Right cardiac atrium (tissue), 5 donors: ENCODE measurements around the gene OTOG. TPM values are rescaled to one million over a fixed set of nuclear protein-coding genes. Genes with fewer than 3 reads are reported as not detected.

Experiments used
- ATAC-seq, 2 donors: fragments of 200-7000 bp; cut with Tn5 transposase; one replicate each; pipeline versions ENCODE4 v1.8.0 to v1.9.1; 2020; ENCODE audit warnings: moderate library complexity in 2 of 2, mild to moderate bottlenecking in 1 of 2
- DNase-seq, 3 donors: peaks; one replicate each; pipeline ENCODE4 v3.0.0-alpha.2; 2020
- H3K27ac ChIP-seq: one replicate; pipeline ENCODE4 v1.5.1; 2013; ENCODE audit warnings: mild to moderate bottlenecking, low read length, control low read depth, moderate library complexity
- H3K27me3 ChIP-seq: one replicate; pipeline ENCODE4 v1.6.1; 2013; ENCODE audit not compliant: control insufficient read depth, insufficient read depth
- H3K4me1 ChIP-seq: one replicate; pipeline ENCODE4 v1.6.1; 2013; ENCODE audit warnings: low read length; ENCODE audit not compliant: control insufficient read depth, insufficient read depth
- H3K4me3 ChIP-seq: one replicate; pipeline ENCODE4 v1.5.1; 2013; ENCODE audit warnings: low read length, control low read depth
- H3K9me3 ChIP-seq: one replicate; pipeline ENCODE4 v1.6.1; 2013; ENCODE audit warnings: low read length; ENCODE audit not compliant: control insufficient read depth
- WGBS: extraction: QIAGEN DNeasy Blood & Tissue Kit; methylation state at CpG from one replicate; pipeline ENCODE4 v1.1.7; 2013; 5-methylcytosine and 5-hydroxymethylcytosine counted together
- intact Hi-C, 4 donors: fragments of 100-400 bp; cut with DNase I; formaldehyde crosslinking; loops; one replicate each; pipeline versions ENCODE4 v1.11.0 to v1.14.0; 2022 to 2023
- long read RNA-seq, 4 donors: library from polyadenylated mRNA; unstranded; transcript quantifications; one replicate each; pipeline ENCODE4 v2.0.0, GENCODE V29; 2020 to 2021
- polyA plus RNA-seq: library from polyadenylated mRNA; stranded (reverse); fragments of 200-250 nt; gene quantifications from one replicate; pipeline ENCODE4 v1.2.3, GENCODE V29; 2013
- total RNA-seq, 4 donors: library from RNA; stranded (reverse); fragmentation: NEBNext Ultra II Directional; extraction: Animal tissue kit (Norgen Biotek cat#: 25700); gene quantifications; one replicate each; pipeline ENCODE4 v1.2.1, GENCODE V29; 2021
- donor health status: healthy with polysubstance abuse.
- donor health status: DM: no; HTN: yes; CAD: no.
- donor health status: DM: no; HTN: no; CAD: no.
- donor health status: DM: no; HTN: yes; CAD: no; lungs with severe emphysema.
- donor health status: DM: yes; HTN: yes; CAD: no.

Gene OTOG, protein sequence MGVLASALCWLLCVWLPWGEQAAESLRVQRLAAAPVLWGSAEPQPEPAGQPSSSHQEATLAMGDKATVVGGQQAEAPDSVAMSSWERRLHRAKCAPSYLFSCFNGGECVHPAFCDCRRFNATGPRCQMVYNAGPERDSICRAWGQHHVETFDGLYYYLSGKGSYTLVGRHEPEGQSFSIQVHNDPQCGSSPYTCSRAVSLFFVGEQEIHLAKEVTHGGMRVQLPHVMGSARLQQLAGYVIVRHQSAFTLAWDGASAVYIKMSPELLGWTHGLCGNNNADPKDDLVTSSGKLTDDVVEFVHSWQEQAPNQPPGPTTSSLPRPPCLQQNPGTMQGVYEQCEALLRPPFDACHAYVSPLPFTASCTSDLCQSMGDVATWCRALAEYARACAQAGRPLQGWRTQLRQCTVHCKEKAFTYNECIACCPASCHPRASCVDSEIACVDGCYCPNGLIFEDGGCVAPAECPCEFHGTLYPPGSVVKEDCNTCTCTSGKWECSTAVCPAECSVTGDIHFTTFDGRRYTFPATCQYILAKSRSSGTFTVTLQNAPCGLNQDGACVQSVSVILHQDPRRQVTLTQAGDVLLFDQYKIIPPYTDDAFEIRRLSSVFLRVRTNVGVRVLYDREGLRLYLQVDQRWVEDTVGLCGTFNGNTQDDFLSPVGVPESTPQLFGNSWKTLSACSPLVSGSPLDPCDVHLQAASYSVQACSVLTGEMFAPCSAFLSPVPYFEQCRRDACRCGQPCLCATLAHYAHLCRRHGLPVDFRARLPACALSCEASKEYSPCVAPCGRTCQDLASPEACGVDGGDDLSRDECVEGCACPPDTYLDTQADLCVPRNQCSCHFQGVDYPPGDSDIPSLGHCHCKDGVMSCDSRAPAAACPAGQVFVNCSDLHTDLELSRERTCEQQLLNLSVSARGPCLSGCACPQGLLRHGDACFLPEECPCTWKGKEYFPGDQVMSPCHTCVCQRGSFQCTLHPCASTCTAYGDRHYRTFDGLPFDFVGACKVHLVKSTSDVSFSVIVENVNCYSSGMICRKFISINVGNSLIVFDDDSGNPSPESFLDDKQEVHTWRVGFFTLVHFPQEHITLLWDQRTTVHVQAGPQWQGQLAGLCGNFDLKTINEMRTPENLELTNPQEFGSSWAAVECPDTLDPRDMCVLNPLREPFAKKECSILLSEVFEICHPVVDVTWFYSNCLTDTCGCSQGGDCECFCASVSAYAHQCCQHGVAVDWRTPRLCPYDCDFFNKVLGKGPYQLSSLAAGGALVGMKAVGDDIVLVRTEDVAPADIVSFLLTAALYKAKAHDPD (N-terminal part only)
- total RNA-seq (not detected), polyA plus RNA-seq (not detected)
- long read RNA-seq, donor 1 = 0 reads
- long read RNA-seq, donor 2 = 0 reads
- long read RNA-seq, donor 3 = 0 reads
- long read RNA-seq, donor 4 = 0 reads

DNA sequence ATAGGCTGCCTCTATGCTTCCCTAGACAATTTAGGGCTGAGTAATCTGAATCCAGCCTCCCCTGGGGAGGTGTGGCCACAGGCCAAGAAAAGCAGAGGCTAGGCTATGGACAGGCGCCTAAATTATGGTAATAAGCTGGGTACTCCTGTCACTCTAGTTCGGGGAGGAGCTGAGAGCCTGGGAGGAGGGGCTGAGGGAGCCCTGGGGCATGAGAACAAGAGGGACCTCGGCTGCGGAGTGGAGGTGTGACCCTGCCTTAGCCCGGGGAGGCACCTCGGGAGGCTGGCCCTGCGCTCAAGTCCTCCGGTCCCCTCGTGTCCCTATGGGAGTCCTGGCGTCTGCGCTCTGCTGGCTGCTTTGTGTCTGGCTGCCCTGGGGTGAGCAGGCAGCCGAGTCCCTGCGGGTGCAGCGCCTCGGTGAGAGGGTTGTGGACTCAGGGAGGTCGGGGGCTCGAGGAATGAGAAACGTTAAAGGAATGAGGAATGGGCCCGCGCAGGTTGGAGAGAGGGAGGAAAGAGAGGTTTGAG lies at the start of gene OTOG:
OTOG (plus strand) TSS at position 209 of the 527 bp plus-strand sequence; CDS start at position 323, 114 bp downstream.
- H3K27me3 ChIP-seq = no peaks in the 10 kb centered on the region
- ATAC-seq (no peak), DNase-seq (no peak)
- 12% methylated on average over 20 of the region's 20 CpGs for WGBS
- H3K9me3 ChIP-seq = no peaks in the 10 kb centered on the region
- H3K4me1 ChIP-seq = no peaks in the 10 kb centered on the region
- intact Hi-C loops = no loop called here
- H3K4me3 ChIP-seq = no peak within 1 kb of the TSS
- H3K27ac ChIP-seq = no peak within 1 kb of the TSS

DNA sequence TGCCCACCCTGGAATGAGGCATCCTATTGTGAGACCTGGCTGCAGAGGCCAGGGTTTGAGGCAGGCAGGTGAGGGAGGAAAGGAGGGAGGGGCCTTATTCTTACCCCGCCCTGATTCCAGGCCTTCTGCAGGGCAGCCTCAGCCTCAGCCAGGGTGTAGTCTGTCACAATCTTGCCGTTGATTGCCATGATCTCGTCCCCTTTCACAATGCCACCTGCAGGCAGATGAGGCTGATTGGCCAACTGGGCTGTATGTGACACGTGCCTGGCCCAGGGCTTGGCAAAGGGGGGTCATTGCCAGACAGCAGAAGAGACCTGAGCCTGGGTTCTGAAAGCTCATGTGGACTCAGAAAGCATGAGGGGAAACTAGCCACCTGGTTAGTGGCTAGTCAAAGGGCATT lies 49.0 kb upstream of the OTOG start:
- Histone ChIP-seq H3K9me3 (no peaks in the 10 kb centered on the region), H3K4me1 (no peaks in the 10 kb centered on the region), H3K4me3 (no peak overlapping the region), H3K27ac (no peak overlapping the region), H3K27me3 (no peaks in the 10 kb centered on the region)
- ATAC-seq (no peak), DNase-seq (no peak)
- 54% methylated on average over 4 of the region's 4 CpGs for WGBS
- intact Hi-C loops = no loop called here

DNA sequence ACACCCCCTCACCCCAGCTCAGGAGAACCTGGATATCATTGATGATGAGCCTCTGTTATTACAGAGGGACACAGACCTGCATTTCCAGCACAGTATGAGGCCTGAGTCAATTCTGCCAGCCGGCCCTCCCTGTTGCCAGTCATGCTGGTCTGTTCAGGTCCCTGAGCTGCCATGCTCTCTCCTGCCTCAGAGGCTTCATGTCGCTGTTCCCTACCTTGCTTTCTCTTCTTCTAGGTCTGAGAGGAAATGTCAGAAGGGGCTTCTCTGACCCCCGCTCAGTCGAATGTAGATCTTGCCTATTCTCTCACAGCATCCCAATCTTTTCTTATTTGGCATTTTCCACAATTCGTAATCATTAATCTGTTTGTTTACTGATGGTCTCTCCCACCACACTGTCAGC lies 48.6 kb upstream of the OTOG start:
- Histone ChIP-seq H3K4me1 (no peaks in the 10 kb centered on the region), H3K4me3 (no peak overlapping the region), H3K27ac (no peak overlapping the region), H3K9me3 (no peaks in the 10 kb centered on the region), H3K27me3 (no peaks in the 10 kb centered on the region)
- no peak for ATAC-seq
- 78% methylated on average over 5 of the region's 5 CpGs for WGBS
- DNase-seq = no peak
- intact Hi-C loops = no loop called here

DNA sequence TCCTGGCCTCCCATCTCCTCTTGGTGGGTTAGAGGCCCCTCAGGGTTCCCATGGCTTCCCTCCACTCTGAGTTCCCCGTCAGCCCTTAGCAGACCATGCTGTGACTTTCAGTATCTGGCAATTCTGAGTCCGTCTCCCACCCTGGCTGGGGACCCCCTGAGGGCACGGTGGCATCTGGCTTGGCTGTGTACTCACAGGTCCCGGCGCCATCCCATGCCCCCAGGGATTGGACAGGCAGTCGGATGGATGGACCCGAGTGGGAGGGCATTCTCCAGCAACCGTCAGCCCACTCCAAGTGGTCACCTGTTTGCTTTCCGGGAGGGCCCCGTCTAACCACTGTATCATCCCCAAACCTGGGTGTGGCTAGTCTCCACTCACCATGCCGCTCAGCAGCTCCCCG lies 46.4 kb upstream of the OTOG start:
- H3K27me3 ChIP-seq = no peaks in the 10 kb centered on the region
- H3K4me3 ChIP-seq = no peak overlapping the region
- H3K4me1 ChIP-seq = no peaks in the 10 kb centered on the region
- peak in 1 of 3 donors; percentile 58 for DNase-seq
- no peak for ATAC-seq
- H3K9me3 ChIP-seq = no peaks in the 10 kb centered on the region
- H3K27ac ChIP-seq = no peak overlapping the region
- intact Hi-C loops = loop anchor here in 3 of 4 donors (5.0 to 10.0 kb wide), 3 partner anchors 113 to 276 kb away; partner anchors contain the start of gene KCNJ11 (in 1 of the 3)
- 94% methylated on average over 12 of the region's 12 CpGs for WGBS

DNA sequence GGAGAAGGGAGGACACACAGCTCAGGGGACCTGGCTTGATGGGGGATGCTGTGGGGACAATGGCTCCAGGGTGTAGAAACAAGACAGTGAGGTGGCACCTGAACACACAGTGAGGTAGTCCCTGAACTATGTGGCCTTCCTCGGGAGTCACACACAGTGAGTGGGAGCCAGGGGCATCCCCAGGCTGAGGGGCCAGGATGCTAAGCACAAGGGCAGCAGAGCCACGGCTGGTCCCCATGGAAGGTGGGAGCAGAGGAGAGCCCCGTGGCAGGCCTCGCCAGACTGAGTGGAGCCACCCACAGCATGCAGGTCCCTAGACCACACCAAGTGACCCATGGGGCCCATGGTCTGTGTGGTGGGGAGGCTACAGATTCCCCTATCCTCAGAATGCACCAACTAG lies 44.4 kb upstream of the OTOG start:
- Histone ChIP-seq H3K4me3 (no peak overlapping the region), H3K27me3 (no peaks in the 10 kb centered on the region), H3K4me1 (no peaks in the 10 kb centered on the region), H3K9me3 (no peaks in the 10 kb centered on the region), H3K27ac (no peak overlapping the region)
- WGBS = 90% methylated on average over 4 of the region's 4 CpGs
- ATAC-seq = no peak
- intact Hi-C loops = loop anchor here in 3 of 4 donors (5.0 to 10.0 kb wide), 3 partner anchors 115 to 278 kb away; partner anchors contain the start of gene KCNJ11 (in 1 of the 3)
- no peak for DNase-seq

DNA sequence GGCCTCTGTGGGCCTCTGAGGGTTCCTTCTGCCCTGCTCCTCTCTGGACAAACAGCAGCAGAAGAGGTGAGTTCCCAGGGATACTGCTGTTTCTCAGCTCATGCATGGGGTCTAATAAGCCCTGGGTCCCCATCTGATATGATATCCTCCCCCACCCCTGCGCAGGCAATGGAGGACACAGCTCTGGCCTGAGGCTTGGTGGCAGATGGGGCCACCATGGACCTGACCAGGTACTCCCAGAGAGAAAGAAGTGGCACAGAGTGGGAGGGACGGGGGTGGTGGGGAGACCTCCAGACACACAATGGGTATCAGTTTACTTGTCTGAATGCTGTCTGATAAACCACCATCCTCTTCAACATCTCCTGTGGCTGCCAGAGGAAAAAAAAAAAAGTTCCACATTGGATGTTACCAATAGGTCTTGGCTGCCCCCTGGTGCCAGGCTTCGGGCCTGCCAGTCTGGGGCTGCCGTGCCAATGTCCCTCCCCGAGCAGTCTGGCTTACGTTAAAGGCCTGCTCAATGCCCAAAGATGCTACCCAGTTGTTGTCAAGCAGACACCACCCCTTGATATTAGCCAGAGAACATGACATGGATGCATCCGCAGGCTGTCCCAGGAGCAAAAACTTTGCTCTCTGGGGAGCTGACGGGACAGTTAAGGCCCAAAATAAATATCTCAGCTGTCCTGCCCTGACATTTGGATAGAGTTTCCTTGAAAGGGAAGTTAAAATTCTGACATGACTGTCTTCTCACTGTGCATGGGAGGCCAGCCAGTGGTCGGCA lies 42.5 kb upstream of the OTOG start:
- Histone ChIP-seq H3K27me3 (no peaks in the 10 kb centered on the region), H3K4me3 (no peak overlapping the region), H3K27ac (no peak overlapping the region), H3K9me3 (no peaks in the 10 kb centered on the region), H3K4me1 (peaks cover 5% of the 10 kb centered on the region)
- DNase-seq = peak; percentile 79 to 91 (median 89)
- ATAC-seq = peak; percentile 64 to 67
- intact Hi-C loops = loop anchor here (1.0 to 10.0 kb wide), 6 partner anchors 117 to 280 kb away; partner anchors contain the start of gene KCNJ11 (in 1 of the 4)
- 33% methylated on average over 9 of the region's 9 CpGs for WGBS

DNA sequence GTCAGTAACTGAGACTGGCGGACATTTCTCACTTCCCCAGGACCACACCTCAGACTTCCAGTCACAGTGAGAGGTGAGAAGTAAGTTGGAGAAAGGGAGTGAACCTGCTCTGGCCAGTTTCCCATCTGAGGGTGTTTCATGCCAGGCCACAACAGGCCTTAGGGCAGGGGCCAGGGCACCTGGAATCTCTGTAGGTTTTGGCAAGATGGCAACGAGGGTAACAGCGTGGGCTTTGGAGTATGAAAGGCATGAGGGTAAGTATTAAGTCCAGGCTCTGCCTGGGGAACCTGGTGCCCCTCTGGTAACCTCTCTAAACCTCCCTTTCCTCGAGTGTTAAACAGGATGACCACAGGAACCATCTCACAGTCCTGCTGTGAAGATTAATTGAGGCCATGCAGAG lies 41.9 kb upstream of the OTOG start:
- Histone ChIP-seq H3K9me3 (no peaks in the 10 kb centered on the region), H3K27ac (no peak overlapping the region), H3K27me3 (no peaks in the 10 kb centered on the region), H3K4me1 (peaks cover 5% of the 10 kb centered on the region), H3K4me3 (no peak overlapping the region)
- intact Hi-C loops = loop anchor here (2.0 to 10.0 kb wide), 4 partner anchors 120 to 280 kb away; no protein-coding TSS in a partner anchor
- no peak for DNase-seq
- no peak for ATAC-seq
- WGBS = 82% methylated on average over 4 of the region's 4 CpGs

DNA sequence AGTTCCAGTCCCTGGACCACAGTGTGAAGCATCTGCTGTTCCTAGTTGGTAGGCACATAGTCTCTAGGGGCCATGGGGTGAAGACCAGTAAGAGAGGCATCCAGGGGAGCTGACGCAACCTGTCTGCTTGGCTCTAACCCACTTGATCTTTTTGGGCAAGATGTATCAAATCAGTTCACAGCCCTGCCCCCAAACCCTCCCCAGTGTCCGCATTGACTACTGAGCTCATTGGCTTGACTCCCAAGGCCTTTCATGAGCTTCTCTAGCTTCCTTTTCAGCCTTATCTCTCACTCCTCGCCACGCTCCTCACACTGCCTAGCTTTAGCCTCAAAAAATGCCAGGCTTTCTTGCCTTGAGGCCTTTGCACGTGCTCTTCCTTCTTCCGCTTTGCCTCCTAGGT lies 40.7 kb upstream of the OTOG start:
- H3K4me3 ChIP-seq = no peak overlapping the region
- intact Hi-C loops = loop anchor here (5.0 to 10.0 kb wide), 3 partner anchors 124 to 282 kb away; no protein-coding TSS in a partner anchor
- H3K4me1 ChIP-seq = peaks cover 5% of the 10 kb centered on the region
- WGBS = 79% methylated on average over 6 of the region's 6 CpGs
- DNase-seq = no peak
- no peak overlapping the region for H3K27ac ChIP-seq
- ATAC-seq = no peak
- H3K9me3 ChIP-seq = no peaks in the 10 kb centered on the region
- H3K27me3 ChIP-seq = no peaks in the 10 kb centered on the region

DNA sequence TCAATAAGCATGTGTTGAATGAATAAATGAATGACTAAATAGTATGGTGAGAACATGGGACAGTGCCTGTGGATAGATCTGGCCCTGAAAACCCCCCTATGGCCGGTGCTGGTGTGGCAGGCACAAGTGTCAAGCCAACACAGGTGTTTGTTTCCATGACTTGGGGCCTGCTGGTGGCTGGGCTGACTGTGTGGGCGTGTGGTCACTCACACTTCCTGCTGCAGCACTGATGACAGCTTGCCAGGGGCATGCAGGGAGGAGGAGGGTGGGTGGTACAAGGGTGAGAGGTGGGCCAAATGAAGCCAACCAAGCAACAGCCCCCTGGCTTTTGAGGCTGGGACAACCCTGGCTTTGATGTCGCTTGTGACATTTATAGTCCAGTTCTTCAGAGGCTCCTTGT lies 40.1 kb upstream of the OTOG start:
- H3K4me3 ChIP-seq = no peak overlapping the region
- H3K9me3 ChIP-seq = no peaks in the 10 kb centered on the region
- no peak for ATAC-seq
- no peak overlapping the region for H3K27ac ChIP-seq
- intact Hi-C loops = loop anchor here (5.0 to 10.0 kb wide), 3 partner anchors 125 to 282 kb away; no protein-coding TSS in a partner anchor
- no peaks in the 10 kb centered on the region for H3K27me3 ChIP-seq
- H3K4me1 ChIP-seq = peaks cover 5% of the 10 kb centered on the region
- DNase-seq = no peak
- WGBS = 79% methylated on average over 3 of the region's 3 CpGs
